HG03521 (cell line): Measurements from ENCODE around the gene DHRSX.
"Not testable (repeated sequence)": the region's sequence is repeated elsewhere in the genome, so short reads cannot be mapped to it uniquely, and the experiment has no call there.

Experiments used
- ATAC-seq: cut with Tn5 transposase; IDR thresholded peaks from one replicate; pipeline ENCODE4 v1.9.1; 2021; ENCODE audit warnings: mild to moderate bottlenecking, moderate library complexity; ENCODE audit not compliant: unreplicated experiment

Gene DHRSX

GRCh38 chrX:2369206-2369605 is 131.6 kb downstream of the DHRSX start:
- ATAC-seq: no peak

- no peak for ATAC-seq
These were observed 140.0 kb downstream of the DHRSX start for GRCh38 chrX:2360731-2361130.

- not testable (repeated sequence) for ATAC-seq
These were observed 141.3 kb downstream of the DHRSX start for GRCh38 chrX:2359522-2359921.

- no peak for ATAC-seq
These were observed 148.5 kb downstream of the DHRSX start for GRCh38 chrX:2351999-2352995.

- no peak for ATAC-seq
These were observed 149.5 kb downstream of the DHRSX start for GRCh38 chrX:2351321-2351720.

GRCh38 chrX:2350703-2351102 is 150.1 kb downstream of the DHRSX start:
- not testable (repeated sequence) for ATAC-seq

- ATAC-seq: not testable (repeated sequence)
These were observed 150.7 kb downstream of the DHRSX start for GRCh38 chrX:2350036-2350435.

GRCh38 chrX:2348211-2348610 is 152.6 kb downstream of the DHRSX start:
- no peak for ATAC-seq

GRCh38 chrX:2346158-2346557 is 154.6 kb downstream of the DHRSX start:
- ATAC-seq: no peak

GRCh38 chrX:2345562-2345961 is 155.2 kb downstream of the DHRSX start:
- ATAC-seq: no peak

GRCh38 chrX:2343413-2343812 is 157.4 kb downstream of the DHRSX start:
- ATAC-seq: no peak

- no peak for ATAC-seq
These were observed 157.9 kb downstream of the DHRSX start for GRCh38 chrX:2342874-2343273.

GRCh38 chrX:2342281-2342688 is 158.5 kb downstream of the DHRSX start:
- ATAC-seq: no peak

GRCh38 chrX:2340991-2341390 is 159.8 kb downstream of the DHRSX start:
- ATAC-seq: no peak

GRCh38 chrX:2336181-2336580 is 164.6 kb downstream of the DHRSX start:
- ATAC-seq: no peak

GRCh38 chrX:2334237-2334636 is 166.5 kb downstream of the DHRSX start:
- no peak for ATAC-seq

- no peak for ATAC-seq
These were observed 168.5 kb downstream of the DHRSX start for GRCh38 chrX:2332252-2332651.

- ATAC-seq: no peak
These were observed 169.9 kb downstream of the DHRSX start for GRCh38 chrX:2330910-2331309.

- no peak for ATAC-seq
These were observed 170.3 kb downstream of the DHRSX start for GRCh38 chrX:2330487-2330886.

- no peak for ATAC-seq
These were observed 173.4 kb downstream of the DHRSX start for GRCh38 chrX:2327423-2327822.

GRCh38 chrX:2325076-2325784 is 175.5 kb downstream of the DHRSX start:
- ATAC-seq: no peak

GRCh38 chrX:2324151-2324550 is 176.6 kb downstream of the DHRSX start:
- ATAC-seq: no peak
